ENCODE data around the gene MUC21.
A peak's percentile ranks its signal among the peaks of the same experiment; 100 is the strongest.
"Not testable (repeated sequence)": the region's sequence is repeated elsewhere in the genome, so short reads cannot be mapped to it uniquely, and the experiment has no call there.

Gene MUC21

GRCh38 chr6:30955367-30956042, 28.0 kb upstream of the MUC21 start:
- DNase-seq (ENCODE audit: low read depth in 1 of 2, low spot score in 1 of 2), result no peak
- in situ Hi-C loops (cut with HindIII; ENCODE audit: low pct_unique_long_range_greater_than_20kb, low sequenced_read_pairs), result no loop called here

DNA sequence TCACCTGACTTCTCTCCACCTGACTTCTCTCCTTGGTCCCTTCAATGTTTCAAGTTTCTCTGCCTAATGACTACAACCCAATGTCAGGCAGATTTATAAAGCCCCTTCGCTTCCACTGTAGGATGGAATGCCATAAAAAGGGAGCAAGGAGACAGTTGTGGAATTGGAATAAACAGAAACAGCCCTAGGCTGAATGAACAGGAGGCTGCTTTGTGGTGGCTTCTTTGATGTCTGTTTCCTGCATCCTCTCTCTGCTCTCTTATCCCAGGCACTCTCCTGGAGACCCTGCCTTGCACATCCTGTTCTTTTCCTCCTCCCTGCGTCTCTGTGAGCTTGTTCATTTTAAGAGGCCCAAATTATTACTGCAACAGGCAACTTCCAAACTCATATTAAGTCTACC, 25.8 kb upstream of the MUC21 start:
- DNase-seq (ENCODE audit: low read depth in 1 of 2, low spot score in 1 of 2), result no peak
- in situ Hi-C loops (cut with HindIII; ENCODE audit: low pct_unique_long_range_greater_than_20kb, low sequenced_read_pairs), result no loop called here
- TF ChIP-seq JUND (IDR thresholded peaks at IDR 0.05; ENCODE audit: low read depth), result no peak

More at GRCh38 chr6:30955367-30956042, 28.0 kb upstream of the MUC21 start:
- no peak for TF ChIP-seq JUND (IDR thresholded peaks at IDR 0.05; ENCODE audit: low read depth)

- in situ Hi-C loops (cut with HindIII; ENCODE audit: low pct_unique_long_range_greater_than_20kb, low sequenced_read_pairs), result no loop called here
- no peak for TF ChIP-seq JUND (IDR thresholded peaks at IDR 0.05; ENCODE audit: low read depth)
- peak in 1 of 2 experiments; percentile 56 for DNase-seq (ENCODE audit: low read depth in 1 of 2, low spot score in 1 of 2)
These were observed 22.4 kb upstream of the MUC21 start for GRCh38 chr6:30960907-30961673.

- no peak for DNase-seq (ENCODE audit: low read depth in 1 of 2, low spot score in 1 of 2)
- in situ Hi-C loops (cut with HindIII; ENCODE audit: low pct_unique_long_range_greater_than_20kb, low sequenced_read_pairs), result no loop called here
- no peak for TF ChIP-seq JUND (IDR thresholded peaks at IDR 0.05; ENCODE audit: low read depth)
These were observed 20.8 kb upstream of the MUC21 start for GRCh38 chr6:30962716-30963115.

GRCh38 chr6:30963641-30964040, 19.9 kb upstream of the MUC21 start:
- in situ Hi-C loops (cut with HindIII; ENCODE audit: low pct_unique_long_range_greater_than_20kb, low sequenced_read_pairs), result no loop called here
- TF ChIP-seq JUND (IDR thresholded peaks at IDR 0.05; ENCODE audit: low read depth), result no peak
- DNase-seq (ENCODE audit: low read depth in 1 of 2, low spot score in 1 of 2), result no peak

DNA sequence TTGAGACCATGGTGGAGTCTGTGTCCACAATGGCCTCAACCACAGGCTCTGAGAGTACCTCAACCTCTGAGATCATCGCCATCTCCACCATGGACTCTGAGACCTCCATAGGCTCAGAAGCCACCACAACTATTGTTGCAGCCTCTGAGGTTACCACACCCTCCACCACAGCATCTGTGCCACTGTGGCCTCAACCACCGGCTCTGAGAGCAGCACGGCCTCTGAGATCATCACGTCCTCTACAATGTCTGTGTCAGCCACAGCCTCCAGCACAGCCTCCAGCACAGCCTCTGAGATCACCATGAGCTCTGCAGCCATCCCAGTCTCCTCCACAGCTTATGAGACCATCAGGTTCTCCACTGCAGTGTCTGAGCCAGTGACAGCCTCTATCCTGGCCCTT, 19.4 kb upstream of the MUC21 start:
- no peak for DNase-seq (ENCODE audit: low read depth in 1 of 2, low spot score in 1 of 2)
- TF ChIP-seq JUND (IDR thresholded peaks at IDR 0.05; ENCODE audit: low read depth), result no peak
- in situ Hi-C loops (cut with HindIII; ENCODE audit: low pct_unique_long_range_greater_than_20kb, low sequenced_read_pairs), result no loop called here

- DNase-seq (ENCODE audit: low read depth in 1 of 2, low spot score in 1 of 2), result no peak
- no peak for TF ChIP-seq JUND (IDR thresholded peaks at IDR 0.05; ENCODE audit: low read depth)
- in situ Hi-C loops (cut with HindIII; ENCODE audit: low pct_unique_long_range_greater_than_20kb, low sequenced_read_pairs), result no loop called here
These were observed 18.3 kb upstream of the MUC21 start for GRCh38 chr6:30965140-30965601.

- no peak for DNase-seq (ENCODE audit: low read depth in 1 of 2, low spot score in 1 of 2)
- no peak for TF ChIP-seq JUND (IDR thresholded peaks at IDR 0.05; ENCODE audit: low read depth)
- in situ Hi-C loops (cut with HindIII; ENCODE audit: low pct_unique_long_range_greater_than_20kb, low sequenced_read_pairs), result no loop called here
These were observed 17.4 kb upstream of the MUC21 start for GRCh38 chr6:30966154-30966553.

- DNase-seq (ENCODE audit: low read depth in 1 of 2, low spot score in 1 of 2); in situ Hi-C loops (cut with HindIII; ENCODE audit: low pct_unique_long_range_greater_than_20kb, low sequenced_read_pairs): not testable (repeated sequence)
These were observed 14.3 kb upstream of the MUC21 start for GRCh38 chr6:30969171-30969570.

DNA sequence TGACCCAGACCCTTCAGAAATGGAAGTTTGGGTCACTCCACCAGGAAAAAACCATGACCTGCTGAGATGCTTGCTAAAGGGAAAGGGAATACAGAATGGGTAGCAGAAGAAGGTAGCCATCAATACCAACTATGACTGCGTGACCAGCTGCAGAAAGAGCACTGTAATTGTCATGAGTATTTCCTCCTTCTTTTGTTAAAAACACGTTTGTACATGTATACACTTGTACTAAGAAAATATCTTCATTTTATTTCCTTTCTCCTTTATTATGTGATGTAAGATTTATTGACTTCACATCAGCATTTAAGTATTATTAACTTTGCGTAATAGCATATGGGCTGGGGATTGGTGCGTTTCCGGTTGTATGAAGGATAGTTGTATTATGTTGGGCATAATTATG, 12.6 kb upstream of the MUC21 start:
- TF ChIP-seq JUND (IDR thresholded peaks at IDR 0.05; ENCODE audit: low read depth), result no peak
- in situ Hi-C loops (cut with HindIII; ENCODE audit: low pct_unique_long_range_greater_than_20kb, low sequenced_read_pairs), result no loop called here
- no peak for DNase-seq (ENCODE audit: low read depth in 1 of 2, low spot score in 1 of 2)

GRCh38 chr6:30972816-30973215, 10.7 kb upstream of the MUC21 start:
- no peak for DNase-seq (ENCODE audit: low read depth in 1 of 2, low spot score in 1 of 2)
- no peak for TF ChIP-seq JUND (IDR thresholded peaks at IDR 0.05; ENCODE audit: low read depth)
- in situ Hi-C loops (cut with HindIII; ENCODE audit: low pct_unique_long_range_greater_than_20kb, low sequenced_read_pairs), result no loop called here

DNA sequence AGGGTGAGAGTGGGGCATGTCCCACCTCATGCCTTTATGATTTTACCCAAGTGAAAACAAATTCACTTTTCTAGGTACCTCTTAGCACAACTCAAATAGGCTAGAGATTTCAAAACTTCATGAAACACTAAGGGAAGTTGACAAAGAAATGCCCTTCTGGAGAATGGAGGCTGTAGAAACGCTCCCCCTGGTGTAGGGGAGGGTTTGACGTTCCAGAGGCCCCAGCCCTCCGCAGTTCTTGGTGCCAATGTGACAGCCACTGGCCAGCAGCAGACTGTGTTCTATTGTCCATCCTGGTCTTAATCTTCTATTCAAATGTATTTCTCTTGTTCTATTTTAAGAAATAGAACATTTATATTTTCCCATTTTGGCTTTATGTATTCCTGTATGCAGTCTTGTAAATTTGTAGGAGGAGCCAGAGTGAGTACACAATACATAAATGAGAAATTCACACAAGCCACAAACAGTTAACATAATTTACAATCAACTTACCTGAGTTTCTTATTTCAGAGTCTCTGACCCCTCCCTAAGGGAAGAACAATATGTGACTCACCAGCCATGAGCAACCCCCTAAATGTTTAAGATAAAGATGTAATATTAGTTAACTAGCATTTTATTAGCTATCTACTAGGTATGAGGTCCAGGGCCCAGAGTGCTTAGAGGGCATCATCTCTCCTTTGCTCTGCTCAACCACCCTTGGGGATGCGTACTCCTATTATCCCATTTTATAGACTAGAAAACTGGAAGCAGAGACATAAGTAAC, 8.8 kb upstream of the MUC21 start:
- in situ Hi-C loops (cut with HindIII; ENCODE audit: low pct_unique_long_range_greater_than_20kb, low sequenced_read_pairs), result no loop called here
- no peak for TF ChIP-seq JUND (IDR thresholded peaks at IDR 0.05; ENCODE audit: low read depth)
- DNase-seq (ENCODE audit: low read depth in 1 of 2, low spot score in 1 of 2), result no peak

GRCh38 chr6:30979141-30979540, 4.4 kb upstream of the MUC21 start:
- no peak for DNase-seq (ENCODE audit: low read depth in 1 of 2, low spot score in 1 of 2)
- in situ Hi-C loops (cut with HindIII; ENCODE audit: low pct_unique_long_range_greater_than_20kb, low sequenced_read_pairs), result no loop called here
- no peak for TF ChIP-seq JUND (IDR thresholded peaks at IDR 0.05; ENCODE audit: low read depth)

Data from T47D (cell line).